ENCODE data around the gene THBS4.
"Not testable (repeated sequence)": the region's sequence is repeated elsewhere in the genome, so short reads cannot be mapped to it uniquely, and the experiment has no call there.

- TF ChIP-seq ZFP30 (CRISPR knock-in tag; IDR thresholded peaks at IDR 0.05); ZFP3 (CRISPR knock-in tag; IDR thresholded peaks at IDR 0.05); PATZ1 (CRISPR knock-in tag; IDR thresholded peaks at IDR 0.05; ENCODE audit: borderline replicate concordance); RARB (CRISPR knock-in tag; IDR thresholded peaks at IDR 0.05); ARNTL (CRISPR knock-in tag; IDR thresholded peaks at IDR 0.05; ENCODE audit: borderline replicate concordance, low read depth); CSDC2 (CRISPR knock-in tag; IDR thresholded peaks at IDR 0.05); OSR1 (CRISPR knock-in tag; IDR thresholded peaks at IDR 0.05); GLIS3 (CRISPR knock-in tag; IDR thresholded peaks at IDR 0.05); ZNF565 (CRISPR knock-in tag; conservative IDR thresholded peaks at IDR 0.05; ENCODE audit: low read depth); BACH2 (CRISPR knock-in tag; IDR thresholded peaks at IDR 0.05; ENCODE audit: borderline replicate concordance); ZNF8 (CRISPR knock-in tag; IDR thresholded peaks at IDR 0.05): not testable (repeated sequence)
- TF ChIP-seq, protein P1, sequence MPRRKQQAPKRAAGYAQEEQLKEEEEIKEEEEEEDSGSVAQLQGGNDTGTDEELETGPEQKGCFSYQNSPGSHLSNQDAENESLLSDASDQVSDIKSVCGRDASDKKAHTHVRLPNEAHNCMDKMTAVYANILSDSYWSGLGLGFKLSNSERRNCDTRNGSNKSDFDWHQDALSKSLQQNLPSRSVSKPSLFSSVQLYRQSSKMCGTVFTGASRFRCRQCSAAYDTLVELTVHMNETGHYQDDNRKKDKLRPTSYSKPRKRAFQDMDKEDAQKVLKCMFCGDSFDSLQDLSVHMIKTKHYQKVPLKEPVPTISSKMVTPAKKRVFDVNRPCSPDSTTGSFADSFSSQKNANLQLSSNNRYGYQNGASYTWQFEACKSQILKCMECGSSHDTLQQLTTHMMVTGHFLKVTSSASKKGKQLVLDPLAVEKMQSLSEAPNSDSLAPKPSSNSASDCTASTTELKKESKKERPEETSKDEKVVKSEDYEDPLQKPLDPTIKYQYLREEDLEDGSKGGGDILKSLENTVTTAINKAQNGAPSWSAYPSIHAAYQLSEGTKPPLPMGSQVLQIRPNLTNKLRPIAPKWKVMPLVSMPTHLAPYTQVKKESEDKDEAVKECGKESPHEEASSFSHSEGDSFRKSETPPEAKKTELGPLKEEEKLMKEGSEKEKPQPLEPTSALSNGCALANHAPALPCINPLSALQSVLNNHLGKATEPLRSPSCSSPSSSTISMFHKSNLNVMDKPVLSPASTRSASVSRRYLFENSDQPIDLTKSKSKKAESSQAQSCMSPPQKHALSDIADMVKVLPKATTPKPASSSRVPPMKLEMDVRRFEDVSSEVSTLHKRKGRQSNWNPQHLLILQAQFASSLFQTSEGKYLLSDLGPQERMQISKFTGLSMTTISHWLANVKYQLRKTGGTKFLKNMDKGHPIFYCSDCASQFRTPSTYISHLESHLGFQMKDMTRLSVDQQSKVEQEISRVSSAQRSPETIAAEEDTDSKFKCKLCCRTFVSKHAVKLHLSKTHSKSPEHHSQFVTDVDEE (CRISPR knock-in tag; IDR thresholded peaks at IDR 0.05) = not testable (repeated sequence)
Measured at GRCh38 chr5:80111376-80111990, 76.3 kb downstream of the THBS4 start.

Data from SK-N-SH treated with all-trans-retinoic acid at 6 μM for 48 hours (cell line).